HepG2 (cell line): ENCODE results near the gene NFKBIA. TPM values are rescaled to one million over a fixed set of nuclear protein-coding genes. Genes with fewer than 3 reads are reported as not detected.

Experiments
- ARNTL ChIP-seq: sonication (generic); formaldehyde crosslinking; IDR thresholded peaks from 2 replicates; pipeline ENCODE4 v1.4.0; 2020; ENCODE audit warnings: mild to moderate bottlenecking, missing genetic modification reagents
- CBX1 ChIP-seq: IDR thresholded peaks from one replicate; pipeline ENCODE4 v1.6.1; 2016; ENCODE audit warnings: antibody characterized with exemption, low read depth
- HCFC1 ChIP-seq: fragments of 150-350 bp; IDR thresholded peaks from 2 replicates; pipeline ENCODE4 v1.6.1; 2014; ENCODE audit warnings: low read depth, low read length
- HNF4G ChIP-seq, 2 experiments: sonication (generic) in 1 of 2; formaldehyde crosslinking in 1 of 2; IDR thresholded peaks; 2 replicates each; pipeline versions ENCODE4 v1.4.0 to v1.6.1; 2011 to 2020; ENCODE audit warnings: borderline replicate concordance in 2 of 2, low read depth in 2 of 2, mild to moderate bottlenecking in 2 of 2, low read length in 1 of 2, missing genetic modification reagents in 1 of 2, moderate library complexity in 1 of 2
- KDM1A ChIP-seq: IDR thresholded peaks from 2 replicates; pipeline ENCODE4 v1.6.1; 2016; ENCODE audit warnings: missing compliant biosample characterization
- NCOA1 ChIP-seq: sonication (generic); formaldehyde crosslinking; IDR thresholded peaks from 2 replicates; pipeline ENCODE4 v1.9.0; 2021; ENCODE audit warnings: missing genetic modification reagents
- NFE2 ChIP-seq: sonication (generic); formaldehyde crosslinking; IDR thresholded peaks from 2 replicates; pipeline ENCODE4 v1.4.0; 2020; ENCODE audit warnings: missing genetic modification reagents
- SRF ChIP-seq: IDR thresholded peaks from 2 replicates; pipeline ENCODE4 v1.6.1; 2011; ENCODE audit warnings: mild to moderate bottlenecking, low read depth, low read length, moderate library complexity
- ZFP1 ChIP-seq: IDR thresholded peaks from 2 replicates; pipeline ENCODE4 v1.6.1; 2016
- ZNF264 ChIP-seq: sonication (generic); formaldehyde crosslinking; IDR thresholded peaks from 2 replicates; pipeline ENCODE4 v1.4.0; 2020; ENCODE audit warnings: missing genetic modification reagents
- ZNF337 ChIP-seq: sonication (generic); formaldehyde crosslinking; IDR thresholded peaks from 2 replicates; pipeline ENCODE4 v1.5.1; 2020; ENCODE audit warnings: missing genetic modification reagents, low read depth, mild to moderate bottlenecking, borderline replicate concordance
- ZNF589 ChIP-seq: sonication (generic); formaldehyde crosslinking; conservative IDR thresholded peaks from 2 replicates; pipeline ENCODE4 v1.8.0; 2022; ENCODE audit warnings: mild to moderate bottlenecking, moderate library complexity, missing genetic modification reagents
- ZNF713 ChIP-seq: sonication (generic); formaldehyde crosslinking; IDR thresholded peaks from 2 replicates; pipeline ENCODE4 v1.4.0; 2020; ENCODE audit warnings: mild to moderate bottlenecking, missing genetic modification reagents
- polyA plus RNA-seq, 8 experiments: library from polyadenylated mRNA; depleted of rRNA in 3 of 8; stranded (reverse) in 7 of 8; unstranded in 1 of 8; fragments of >200 nt; fragmentation: Illumina TruSeq in 4 of 8; extraction: Trizol in 4 of 8; gene quantifications; 2 replicates each; pipeline versions ENCODE4 v1.2.1 to v1.2.3, GENCODE V29; 2011 to 2016; ENCODE audit warnings: low read depth in 4 of 8, missing spikeins in 1 of 8, mixed read lengths in 1 of 8; ENCODE audit not compliant: insufficient read depth in 1 of 8
- total RNA-seq, 5 experiments: library from RNA; depleted of rRNA; stranded (reverse); fragments of >200 nt; fragmentation: Illumina TruSeq; extraction: Trizol; gene quantifications; 2 replicates each; pipeline ENCODE4 v1.2.3, GENCODE V29; 2016; ENCODE audit warnings: low read depth in 1 of 5
- TF ChIP-seq, protein P1 (sequence below): sonication (generic); formaldehyde crosslinking; IDR thresholded peaks from 2 replicates; pipeline ENCODE4 v1.4.0; 2020; ENCODE audit warnings: missing genetic modification reagents
- TF ChIP-seq, protein P2 (sequence below): sonication (generic); formaldehyde crosslinking; IDR thresholded peaks from 2 replicates; pipeline ENCODE4 v1.4.0; 2020; ENCODE audit warnings: missing genetic modification reagents
- TF ChIP-seq, protein P3 (sequence below): sonication (generic); formaldehyde crosslinking; conservative IDR thresholded peaks from 2 replicates; pipeline ENCODE4 v1.8.0; 2022; ENCODE audit warnings: missing genetic modification reagents
- TF ChIP-seq, protein P4 (sequence below): IDR thresholded peaks from 2 replicates; pipeline ENCODE4 v1.6.1; 2016; ENCODE audit warnings: low read depth, control low read depth
- TF ChIP-seq, protein P5 (sequence below): sonication (generic); formaldehyde crosslinking; IDR thresholded peaks from 2 replicates; pipeline ENCODE4 v1.5.1; 2020; ENCODE audit warnings: mild to moderate bottlenecking, missing genetic modification reagents, moderate library complexity

NFKBIA gene
- total and polyA plus RNA-seq, 2 of the 13 experiments (the other 11 are each of a cell fraction or from before 2014, with no cell fraction given) = 197 to 319 TPM

DNA sequence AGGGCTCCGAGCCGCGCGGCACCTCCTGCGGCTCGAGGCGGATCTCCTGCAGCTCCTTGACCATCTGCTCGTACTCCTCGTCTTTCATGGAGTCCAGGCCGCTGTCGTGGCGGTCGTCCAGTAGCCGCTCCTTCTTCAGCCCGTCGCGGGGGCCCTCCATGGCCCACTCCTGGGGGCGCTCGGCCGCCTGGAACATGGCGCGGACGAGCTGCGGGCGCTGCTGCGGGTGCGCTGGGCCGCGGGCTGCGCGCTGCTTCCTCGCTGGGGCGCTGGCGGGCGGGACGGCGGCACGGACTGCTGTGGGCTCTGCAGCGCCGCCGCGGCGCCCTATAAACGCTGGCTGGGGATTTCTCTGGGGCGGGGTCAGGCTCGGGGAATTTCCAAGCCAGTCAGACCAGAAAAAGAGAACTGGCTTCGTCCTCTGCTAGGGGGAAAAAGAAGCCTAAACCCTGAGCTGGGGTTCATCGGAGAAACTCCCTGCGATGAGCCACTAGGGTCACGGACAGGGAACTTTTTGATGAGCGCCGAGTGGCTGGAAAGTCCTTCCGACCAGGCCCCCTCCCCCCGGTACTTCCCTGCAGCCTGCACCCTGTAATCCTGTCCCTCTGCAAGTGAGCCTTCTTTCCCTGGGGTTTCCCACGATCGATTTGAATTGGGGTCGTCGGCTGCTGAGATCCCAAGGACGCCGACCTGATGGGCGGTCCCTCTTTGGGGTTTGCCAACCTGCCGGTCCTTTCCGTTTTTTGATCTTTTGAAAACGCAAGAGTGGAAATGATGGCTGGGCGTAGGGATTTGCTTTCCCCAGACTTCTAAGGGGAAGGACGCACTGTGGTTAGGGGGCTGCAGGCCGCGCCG is at the start of gene NFKBIA (continued):
- TF ChIP-seq, protein P1, sequence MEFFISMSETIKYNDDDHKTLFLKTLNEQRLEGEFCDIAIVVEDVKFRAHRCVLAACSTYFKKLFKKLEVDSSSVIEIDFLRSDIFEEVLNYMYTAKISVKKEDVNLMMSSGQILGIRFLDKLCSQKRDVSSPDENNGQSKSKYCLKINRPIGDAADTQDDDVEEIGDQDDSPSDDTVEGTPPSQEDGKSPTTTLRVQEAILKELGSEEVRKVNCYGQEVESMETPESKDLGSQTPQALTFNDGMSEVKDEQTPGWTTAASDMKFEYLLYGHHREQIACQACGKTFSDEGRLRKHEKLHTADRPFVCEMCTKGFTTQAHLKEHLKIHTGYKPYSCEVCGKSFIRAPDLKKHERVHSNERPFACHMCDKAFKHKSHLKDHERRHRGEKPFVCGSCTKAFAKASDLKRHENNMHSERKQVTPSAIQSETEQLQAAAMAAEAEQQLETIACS (CRISPR knock-in tag) = no peak; the same call in 1 of the 2 replicates
- peak; percentile 54; the same call in 1 of the 2 replicates for TF ChIP-seq ZFP1 (CRISPR knock-in tag)
- peak; percentile 84; the same call in 1 of the 2 replicates for TF ChIP-seq ARNTL (CRISPR knock-in tag)
- no peak for TF ChIP-seq NFE2 (CRISPR knock-in tag)
- TF ChIP-seq HCFC1 = no peak; the same call in 1 of the 2 replicates
- TF ChIP-seq ZNF264 (CRISPR knock-in tag) = peak; percentile 95
- TF ChIP-seq, protein P2, sequence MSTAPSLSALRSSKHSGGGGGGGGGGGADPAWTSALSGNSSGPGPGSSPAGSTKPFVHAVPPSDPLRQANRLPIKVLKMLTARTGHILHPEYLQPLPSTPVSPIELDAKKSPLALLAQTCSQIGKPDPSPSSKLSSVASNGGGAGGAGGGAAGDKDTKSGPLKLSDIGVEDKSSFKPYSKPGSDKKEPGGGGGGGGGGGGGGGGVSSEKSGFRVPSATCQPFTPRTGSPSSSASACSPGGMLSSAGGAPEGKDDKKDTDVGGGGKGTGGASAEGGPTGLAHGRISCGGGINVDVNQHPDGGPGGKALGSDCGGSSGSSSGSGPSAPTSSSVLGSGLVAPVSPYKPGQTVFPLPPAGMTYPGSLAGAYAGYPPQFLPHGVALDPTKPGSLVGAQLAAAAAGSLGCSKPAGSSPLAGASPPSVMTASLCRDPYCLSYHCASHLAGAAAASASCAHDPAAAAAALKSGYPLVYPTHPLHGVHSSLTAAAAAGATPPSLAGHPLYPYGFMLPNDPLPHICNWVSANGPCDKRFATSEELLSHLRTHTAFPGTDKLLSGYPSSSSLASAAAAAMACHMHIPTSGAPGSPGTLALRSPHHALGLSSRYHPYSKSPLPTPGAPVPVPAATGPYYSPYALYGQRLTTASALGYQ (CRISPR knock-in tag) = peak; percentile 59
- TF ChIP-seq CBX1 = no peak
- no peak for TF ChIP-seq ZNF337 (CRISPR knock-in tag)
- TF ChIP-seq ZNF713 (CRISPR knock-in tag) = peak; percentile 86; the same call in 1 of the 2 replicates
- TF ChIP-seq SRF = 0 out of 2 replicates have a peak, but pooled peaks have one; percentile 4
- peak; percentile 77 for TF ChIP-seq HNF4G (IDR thresholded peaks at IDR 0.05; ENCODE audit: borderline replicate concordance, low read depth, low read length)
- TF ChIP-seq HNF4G (CRISPR knock-in tag; IDR thresholded peaks at IDR 0.05; ENCODE audit: borderline replicate concordance, low read depth) = no peak; the same call in none of the 2 replicates
- TF ChIP-seq, protein P3, sequence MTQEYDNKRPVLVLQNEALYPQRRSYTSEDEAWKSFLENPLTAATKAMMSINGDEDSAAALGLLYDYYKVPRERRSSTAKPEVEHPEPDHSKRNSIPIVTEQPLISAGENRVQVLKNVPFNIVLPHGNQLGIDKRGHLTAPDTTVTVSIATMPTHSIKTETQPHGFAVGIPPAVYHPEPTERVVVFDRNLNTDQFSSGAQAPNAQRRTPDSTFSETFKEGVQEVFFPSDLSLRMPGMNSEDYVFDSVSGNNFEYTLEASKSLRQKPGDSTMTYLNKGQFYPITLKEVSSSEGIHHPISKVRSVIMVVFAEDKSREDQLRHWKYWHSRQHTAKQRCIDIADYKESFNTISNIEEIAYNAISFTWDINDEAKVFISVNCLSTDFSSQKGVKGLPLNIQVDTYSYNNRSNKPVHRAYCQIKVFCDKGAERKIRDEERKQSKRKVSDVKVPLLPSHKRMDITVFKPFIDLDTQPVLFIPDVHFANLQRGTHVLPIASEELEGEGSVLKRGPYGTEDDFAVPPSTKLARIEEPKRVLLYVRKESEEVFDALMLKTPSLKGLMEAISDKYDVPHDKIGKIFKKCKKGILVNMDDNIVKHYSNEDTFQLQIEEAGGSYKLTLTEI (CRISPR knock-in tag) = no peak
- TF ChIP-seq KDM1A (CRISPR knock-in tag) = no peak
- no peak for TF ChIP-seq ZNF589 (CRISPR knock-in tag)
- TF ChIP-seq, protein P4, sequence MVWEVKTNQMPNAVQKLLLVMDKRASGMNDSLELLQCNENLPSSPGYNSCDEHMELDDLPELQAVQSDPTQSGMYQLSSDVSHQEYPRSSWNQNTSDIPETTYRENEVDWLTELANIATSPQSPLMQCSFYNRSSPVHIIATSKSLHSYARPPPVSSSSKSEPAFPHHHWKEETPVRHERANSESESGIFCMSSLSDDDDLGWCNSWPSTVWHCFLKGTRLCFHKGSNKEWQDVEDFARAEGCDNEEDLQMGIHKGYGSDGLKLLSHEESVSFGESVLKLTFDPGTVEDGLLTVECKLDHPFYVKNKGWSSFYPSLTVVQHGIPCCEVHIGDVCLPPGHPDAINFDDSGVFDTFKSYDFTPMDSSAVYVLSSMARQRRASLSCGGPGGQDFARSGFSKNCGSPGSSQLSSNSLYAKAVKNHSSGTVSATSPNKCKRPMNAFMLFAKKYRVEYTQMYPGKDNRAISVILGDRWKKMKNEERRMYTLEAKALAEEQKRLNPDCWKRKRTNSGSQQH (CRISPR knock-in tag) = peak; percentile 96
- peak; percentile 80 for TF ChIP-seq NCOA1 (CRISPR knock-in tag)
- TF ChIP-seq, protein P5, sequence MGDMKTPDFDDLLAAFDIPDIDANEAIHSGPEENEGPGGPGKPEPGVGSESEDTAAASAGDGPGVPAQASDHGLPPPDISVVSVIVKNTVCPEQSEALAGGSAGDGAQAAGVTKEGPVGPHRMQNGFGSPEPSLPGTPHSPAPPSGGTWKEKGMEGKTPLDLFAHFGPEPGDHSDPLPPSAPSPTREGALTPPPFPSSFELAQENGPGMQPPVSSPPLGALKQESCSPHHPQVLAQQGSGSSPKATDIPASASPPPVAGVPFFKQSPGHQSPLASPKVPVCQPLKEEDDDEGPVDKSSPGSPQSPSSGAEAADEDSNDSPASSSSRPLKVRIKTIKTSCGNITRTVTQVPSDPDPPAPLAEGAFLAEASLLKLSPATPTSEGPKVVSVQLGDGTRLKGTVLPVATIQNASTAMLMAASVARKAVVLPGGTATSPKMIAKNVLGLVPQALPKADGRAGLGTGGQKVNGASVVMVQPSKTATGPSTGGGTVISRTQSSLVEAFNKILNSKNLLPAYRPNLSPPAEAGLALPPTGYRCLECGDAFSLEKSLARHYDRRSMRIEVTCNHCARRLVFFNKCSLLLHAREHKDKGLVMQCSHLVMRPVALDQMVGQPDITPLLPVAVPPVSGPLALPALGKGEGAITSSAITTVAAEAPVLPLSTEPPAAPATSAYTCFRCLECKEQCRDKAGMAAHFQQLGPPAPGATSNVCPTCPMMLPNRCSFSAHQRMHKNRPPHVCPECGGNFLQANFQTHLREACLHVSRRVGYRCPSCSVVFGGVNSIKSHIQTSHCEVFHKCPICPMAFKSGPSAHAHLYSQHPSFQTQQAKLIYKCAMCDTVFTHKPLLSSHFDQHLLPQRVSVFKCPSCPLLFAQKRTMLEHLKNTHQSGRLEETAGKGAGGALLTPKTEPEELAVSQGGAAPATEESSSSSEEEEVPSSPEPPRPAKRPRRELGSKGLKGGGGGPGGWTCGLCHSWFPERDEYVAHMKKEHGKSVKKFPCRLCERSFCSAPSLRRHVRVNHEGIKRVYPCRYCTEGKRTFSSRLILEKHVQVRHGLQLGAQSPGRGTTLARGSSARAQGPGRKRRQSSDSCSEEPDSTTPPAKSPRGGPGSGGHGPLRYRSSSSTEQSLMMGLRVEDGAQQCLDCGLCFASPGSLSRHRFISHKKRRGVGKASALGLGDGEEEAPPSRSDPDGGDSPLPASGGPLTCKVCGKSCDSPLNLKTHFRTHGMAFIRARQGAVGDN = peak; percentile 79
